ENCODE data around the gene ERO1B.

ERO1B gene

GRCh38 chr1:236179634-236180033 lies 102.1 kb downstream of the ERO1B start:
- Histone ChIP-seq H3K9me3 (ENCODE audit: control insufficient read depth in 5 of 5, low read length in 5 of 5) (no peaks in the 10 kb centered on the region), H3K9ac (ENCODE audit: low read length in 5 of 5) (no peak overlapping the region), H3K27me3 (ENCODE audit: control insufficient read depth in 5 of 5, insufficient read depth in 4 of 5, low read length in 5 of 5) (no peaks in the 10 kb centered on the region), H3K27ac (ENCODE audit: low read depth, low read length) (no peak overlapping the region), H3K4me1 (ENCODE audit: control insufficient read depth in 5 of 5, insufficient read depth in 5 of 5, low read length in 5 of 5) (no peaks in the 10 kb centered on the region), H3K36me3 (ENCODE audit: control insufficient read depth in 5 of 5, insufficient read depth in 5 of 5, low read length in 5 of 5) (peaks cover 0 to 42% (median 14%) of the 10 kb centered on the region in 5 donors), H3K4me3 (ENCODE audit: low read depth in 1 of 5, low read length in 5 of 5) (no peak overlapping the region)

- Histone ChIP-seq H3K9me3 (ENCODE audit: control insufficient read depth in 5 of 5, low read length in 5 of 5) (no peaks in the 10 kb centered on the region), H3K27me3 (ENCODE audit: control insufficient read depth in 5 of 5, insufficient read depth in 4 of 5, low read length in 5 of 5) (no peaks in the 10 kb centered on the region), H3K4me3 (ENCODE audit: low read depth in 1 of 5, low read length in 5 of 5) (no peak overlapping the region), H3K27ac (ENCODE audit: low read depth, low read length) (no peak overlapping the region), H3K36me3 (ENCODE audit: control insufficient read depth in 5 of 5, insufficient read depth in 5 of 5, low read length in 5 of 5) (peaks cover 0 to 33% (median 17%) of the 10 kb centered on the region in 5 donors), H3K9ac (ENCODE audit: low read length in 5 of 5) (no peak overlapping the region), H3K4me1 (ENCODE audit: control insufficient read depth in 5 of 5, insufficient read depth in 5 of 5, low read length in 5 of 5) (peaks cover 0 to 5% (median 3%) of the 10 kb centered on the region in 5 donors)
These were observed 105.1 kb downstream of the ERO1B start for GRCh38 chr1:236176337-236177336.

GRCh38 chr1:236175642-236176336 lies 106.0 kb downstream of the ERO1B start:
- no peaks in the 10 kb centered on the region for H3K27me3 ChIP-seq (ENCODE audit: control insufficient read depth in 5 of 5, insufficient read depth in 4 of 5, low read length in 5 of 5)
- H3K4me1 ChIP-seq (ENCODE audit: control insufficient read depth in 5 of 5, insufficient read depth in 5 of 5, low read length in 5 of 5) = peaks cover 0 to 5% (median 3%) of the 10 kb centered on the region in 5 donors
- H3K36me3 ChIP-seq (ENCODE audit: control insufficient read depth in 5 of 5, insufficient read depth in 5 of 5, low read length in 5 of 5) = peaks cover 0 to 28% (median 12%) of the 10 kb centered on the region in 5 donors
- H3K9ac ChIP-seq (ENCODE audit: low read length in 5 of 5) = no peak overlapping the region
- no peak overlapping the region for H3K4me3 ChIP-seq (ENCODE audit: low read depth in 1 of 5, low read length in 5 of 5)
- H3K27ac ChIP-seq (ENCODE audit: low read depth, low read length) = no peak overlapping the region
- H3K9me3 ChIP-seq (ENCODE audit: control insufficient read depth in 5 of 5, low read length in 5 of 5) = no peaks in the 10 kb centered on the region

GRCh38 chr1:236173174-236173767 lies 108.5 kb downstream of the ERO1B start:
- no peaks in the 10 kb centered on the region for H3K9me3 ChIP-seq (ENCODE audit: control insufficient read depth in 5 of 5, low read length in 5 of 5)
- H3K9ac ChIP-seq (ENCODE audit: low read length in 5 of 5) = no peak overlapping the region
- no peak overlapping the region for H3K4me3 ChIP-seq (ENCODE audit: low read depth in 1 of 5, low read length in 5 of 5)
- peaks cover 0 to 14% (median 4%) of the 10 kb centered on the region in 5 donors for H3K36me3 ChIP-seq (ENCODE audit: control insufficient read depth in 5 of 5, insufficient read depth in 5 of 5, low read length in 5 of 5)
- H3K27me3 ChIP-seq (ENCODE audit: control insufficient read depth in 5 of 5, insufficient read depth in 4 of 5, low read length in 5 of 5) = no peaks in the 10 kb centered on the region
- H3K4me1 ChIP-seq (ENCODE audit: control insufficient read depth in 5 of 5, insufficient read depth in 5 of 5, low read length in 5 of 5) = peaks cover 0 to 12% (median 5%) of the 10 kb centered on the region in 5 donors
- H3K27ac ChIP-seq (ENCODE audit: low read depth, low read length) = no peak overlapping the region

GRCh38 chr1:236172041-236172579 lies 109.6 kb downstream of the ERO1B start:
- Histone ChIP-seq H3K27me3 (ENCODE audit: control insufficient read depth in 5 of 5, insufficient read depth in 4 of 5, low read length in 5 of 5) (no peaks in the 10 kb centered on the region), H3K36me3 (ENCODE audit: control insufficient read depth in 5 of 5, insufficient read depth in 5 of 5, low read length in 5 of 5) (peaks cover 0 to 10% (median 4%) of the 10 kb centered on the region in 5 donors), H3K4me1 (ENCODE audit: control insufficient read depth in 5 of 5, insufficient read depth in 5 of 5, low read length in 5 of 5) (peaks cover 0 to 12% (median 5%) of the 10 kb centered on the region in 5 donors), H3K9ac (ENCODE audit: low read length in 5 of 5) (no peak overlapping the region), H3K4me3 (ENCODE audit: low read depth in 1 of 5, low read length in 5 of 5) (no peak overlapping the region), H3K9me3 (ENCODE audit: control insufficient read depth in 5 of 5, low read length in 5 of 5) (no peaks in the 10 kb centered on the region), H3K27ac (ENCODE audit: low read depth, low read length) (no peak overlapping the region)

- Histone ChIP-seq H3K4me3 (ENCODE audit: low read depth in 1 of 5, low read length in 5 of 5) (no peak overlapping the region), H3K9ac (ENCODE audit: low read length in 5 of 5) (no peak overlapping the region), H3K36me3 (ENCODE audit: control insufficient read depth in 5 of 5, insufficient read depth in 5 of 5, low read length in 5 of 5) (peaks cover 0 to 4% (median 0%) of the 10 kb centered on the region in 5 donors), H3K4me1 (ENCODE audit: control insufficient read depth in 5 of 5, insufficient read depth in 5 of 5, low read length in 5 of 5) (peaks cover 0 to 13% (median 5%) of the 10 kb centered on the region in 5 donors), H3K9me3 (ENCODE audit: control insufficient read depth in 5 of 5, low read length in 5 of 5) (peaks cover 0 to under 1% (median 0%) of the 10 kb centered on the region in 5 donors), H3K27me3 (ENCODE audit: control insufficient read depth in 5 of 5, insufficient read depth in 4 of 5, low read length in 5 of 5) (no peaks in the 10 kb centered on the region), H3K27ac (ENCODE audit: low read depth, low read length) (no peak overlapping the region)
These were observed 112.9 kb downstream of the ERO1B start for GRCh38 chr1:236168716-236169429.

- Histone ChIP-seq H3K9me3 (ENCODE audit: control insufficient read depth in 5 of 5, low read length in 5 of 5) (peaks cover 0 to 4% (median 0%) of the 10 kb centered on the region in 5 donors), H3K27ac (ENCODE audit: low read depth, low read length) (no peak overlapping the region), H3K4me1 (ENCODE audit: control insufficient read depth in 5 of 5, insufficient read depth in 5 of 5, low read length in 5 of 5) (peaks cover 3 to 17% (median 5%) of the 10 kb centered on the region in 5 donors), H3K27me3 (ENCODE audit: control insufficient read depth in 5 of 5, insufficient read depth in 4 of 5, low read length in 5 of 5) (no peaks in the 10 kb centered on the region), H3K9ac (ENCODE audit: low read length in 5 of 5) (no peak overlapping the region), H3K4me3 (ENCODE audit: low read depth in 1 of 5, low read length in 5 of 5) (no peak overlapping the region), H3K36me3 (ENCODE audit: control insufficient read depth in 5 of 5, insufficient read depth in 5 of 5, low read length in 5 of 5) (peaks cover 0 to 2% (median 0%) of the 10 kb centered on the region in 5 donors)
These were observed 114.2 kb downstream of the ERO1B start for GRCh38 chr1:236167578-236167977.

GRCh38 chr1:236167154-236167553 lies 114.6 kb downstream of the ERO1B start:
- Histone ChIP-seq H3K9ac (ENCODE audit: low read length in 5 of 5) (no peak overlapping the region), H3K9me3 (ENCODE audit: control insufficient read depth in 5 of 5, low read length in 5 of 5) (peaks cover 0 to 6% (median 3%) of the 10 kb centered on the region in 5 donors), H3K36me3 (ENCODE audit: control insufficient read depth in 5 of 5, insufficient read depth in 5 of 5, low read length in 5 of 5) (peaks cover 0 to 2% (median 0%) of the 10 kb centered on the region in 5 donors), H3K4me1 (ENCODE audit: control insufficient read depth in 5 of 5, insufficient read depth in 5 of 5, low read length in 5 of 5) (peaks cover 2 to 17% (median 3%) of the 10 kb centered on the region in 5 donors), H3K27ac (ENCODE audit: low read depth, low read length) (no peak overlapping the region), H3K4me3 (ENCODE audit: low read depth in 1 of 5, low read length in 5 of 5) (no peak overlapping the region), H3K27me3 (ENCODE audit: control insufficient read depth in 5 of 5, insufficient read depth in 4 of 5, low read length in 5 of 5) (no peaks in the 10 kb centered on the region)

- Histone ChIP-seq H3K9ac (ENCODE audit: low read length in 5 of 5) (no peak overlapping the region), H3K4me1 (ENCODE audit: control insufficient read depth in 5 of 5, insufficient read depth in 5 of 5, low read length in 5 of 5) (peaks cover 0 to 17% (median 3%) of the 10 kb centered on the region in 5 donors), H3K4me3 (ENCODE audit: low read depth in 1 of 5, low read length in 5 of 5) (no peak overlapping the region), H3K27me3 (ENCODE audit: control insufficient read depth in 5 of 5, insufficient read depth in 4 of 5, low read length in 5 of 5) (no peaks in the 10 kb centered on the region), H3K27ac (ENCODE audit: low read depth, low read length) (no peak overlapping the region), H3K9me3 (ENCODE audit: control insufficient read depth in 5 of 5, low read length in 5 of 5) (peaks cover 3 to 16% (median 13%) of the 10 kb centered on the region in 5 donors), H3K36me3 (ENCODE audit: control insufficient read depth in 5 of 5, insufficient read depth in 5 of 5, low read length in 5 of 5) (peaks cover 0 to 2% (median 0%) of the 10 kb centered on the region in 5 donors)
These were observed 115.7 kb downstream of the ERO1B start for GRCh38 chr1:236166041-236166440.
